Measurements from ENCODE around the gene PDLIM5. TPM values are rescaled to one million over a fixed set of nuclear protein-coding genes. Genes with fewer than 3 reads are reported as not detected.
"Not testable (repeated sequence)": the region's sequence is repeated elsewhere in the genome, so short reads cannot be mapped to it uniquely, and the experiment has no call there.

The PDLIM5 gene
- 10 to 100 TPM; 29.1 to 33.6 TPM for total RNA-seq
- 10 to 100 TPM; 33.3 to 46.3 (median 34.7) TPM for polyA plus RNA-seq
- 22.1 to 35.9 (median 31.9) reads per million in 6 experiments for total RNA-seq

GRCh38 chr4:94451695-94452475 lies at the start of gene PDLIM5:
Gene PDLIM5 (plus strand): TSS chr4:94451942. CDS start chr4:94455289, 3,347 bp downstream.
- peak; percentile 79 to 92 (median 88) for DNase-seq
- Mint-ChIP-seq H3K27me3 (peaks cover 6 to 24% (median 15%) of the 10 kb centered on the region in 5 donors), H3K36me3 (peaks cover 0 to 7% (median 0%) of the 10 kb centered on the region in 3 donors), H3K4me1 (peaks cover 10 to 34% (median 28%) of the 10 kb centered on the region in 4 donors), H3K9me3 (no peaks in the 10 kb centered on the region), H3K4me3 (peak within 1 kb of the TSS; percentile 85 to 96 (median 90)), H3K27ac (peak within 1 kb of the TSS; percentile 27 to 93 (median 81))
- peak; percentile 92 to 95 for ATAC-seq
- POLR2A ChIA-PET = interaction anchor here (0.6 kb wide), 1 partner anchor 162 kb away, joined by 3 read pairs; no protein-coding TSS in a partner anchor

GRCh38 chr4:94402439-94402838 lies 49.3 kb upstream of the PDLIM5 start:
- H3K4me1 Mint-ChIP-seq, H3K9me3 Mint-ChIP-seq, H3K27ac Mint-ChIP-seq, DNase-seq, H3K36me3 Mint-ChIP-seq, POLR2A ChIA-PET, ATAC-seq, H3K4me3 Mint-ChIP-seq, H3K27me3 Mint-ChIP-seq: not testable (repeated sequence)

- Mint-ChIP-seq H3K27me3 (peaks cover 0 to 3% (median 0%) of the 10 kb centered on the region in 5 donors), H3K9me3 (peaks cover 0 to 3% (median 0%) of the 10 kb centered on the region in 9 donors), H3K4me3 (no peak overlapping the region), H3K4me1 (no peaks in the 10 kb centered on the region), H3K27ac (no peak overlapping the region), H3K36me3 (no peaks in the 10 kb centered on the region)
- POLR2A ChIA-PET = no interaction called here
- DNase-seq (no peak), ATAC-seq (no peak)
These were observed 48.0 kb upstream of the PDLIM5 start for GRCh38 chr4:94403751-94404150.

GRCh38 chr4:94406668-94407437 lies 44.9 kb upstream of the PDLIM5 start:
- H3K27me3 Mint-ChIP-seq = peaks cover 0 to 4% (median 1%) of the 10 kb centered on the region in 5 donors
- POLR2A ChIA-PET = no interaction called here

GRCh38 chr4:94407846-94408245 lies 43.9 kb upstream of the PDLIM5 start:
- Mint-ChIP-seq H3K36me3 (no peaks in the 10 kb centered on the region), H3K4me1 (peaks cover 0 to 4% (median 0%) of the 10 kb centered on the region in 4 donors), H3K4me3 (no peak overlapping the region), H3K27ac (no peak overlapping the region), H3K27me3 (peaks cover 0 to 7% (median 1%) of the 10 kb centered on the region in 5 donors), H3K9me3 (no peaks in the 10 kb centered on the region)
- ATAC-seq = no peak
- no peak for DNase-seq
- POLR2A ChIA-PET = no interaction called here

More at GRCh38 chr4:94406668-94407437, 44.9 kb upstream of the PDLIM5 start:
- Mint-ChIP-seq H3K4me3 (no peak overlapping the region), H3K36me3 (no peaks in the 10 kb centered on the region), H3K9me3 (peaks cover 0 to 3% (median 0%) of the 10 kb centered on the region in 9 donors), H3K4me1 (peaks cover 0 to 4% (median 0%) of the 10 kb centered on the region in 4 donors), H3K27ac (no peak overlapping the region)
- peak; percentile 15 to 78 (median 48) for DNase-seq
- peak; percentile 53 to 67 for ATAC-seq

- H3K4me3 Mint-ChIP-seq = no peak overlapping the region
- ATAC-seq (no peak), DNase-seq (no peak)
- H3K9me3 Mint-ChIP-seq = no peaks in the 10 kb centered on the region
- peaks cover 0 to 4% (median 0%) of the 10 kb centered on the region in 4 donors for H3K4me1 Mint-ChIP-seq
- H3K27ac Mint-ChIP-seq = no peak overlapping the region
- POLR2A ChIA-PET = no interaction called here
- H3K36me3 Mint-ChIP-seq = no peaks in the 10 kb centered on the region
- peaks cover 0 to 10% (median 5%) of the 10 kb centered on the region in 5 donors for H3K27me3 Mint-ChIP-seq
These were observed 43.0 kb upstream of the PDLIM5 start for GRCh38 chr4:94408549-94409374.

GRCh38 chr4:94409375-94409679 lies 42.4 kb upstream of the PDLIM5 start:
- POLR2A ChIA-PET = no interaction called here
- H3K27me3 Mint-ChIP-seq = peaks cover under 1 to 13% (median 7%) of the 10 kb centered on the region in 5 donors
- DNase-seq (no peak), ATAC-seq (no peak)
- peaks cover 0 to 1% (median 0%) of the 10 kb centered on the region in 9 donors for H3K9me3 Mint-ChIP-seq
- no peak overlapping the region for H3K27ac Mint-ChIP-seq
- no peaks in the 10 kb centered on the region for H3K36me3 Mint-ChIP-seq
- H3K4me3 Mint-ChIP-seq = no peak overlapping the region
- H3K4me1 Mint-ChIP-seq = peaks cover 0 to 4% (median 0%) of the 10 kb centered on the region in 4 donors

- H3K27ac Mint-ChIP-seq = no peak overlapping the region
- peaks cover 2 to 14% (median 8%) of the 10 kb centered on the region in 5 donors for H3K27me3 Mint-ChIP-seq
- DNase-seq (no peak), ATAC-seq (no peak)
- peaks cover 0 to 4% (median 0%) of the 10 kb centered on the region in 4 donors for H3K4me1 Mint-ChIP-seq
- no peaks in the 10 kb centered on the region for H3K36me3 Mint-ChIP-seq
- no peak overlapping the region for H3K4me3 Mint-ChIP-seq
- POLR2A ChIA-PET = no interaction called here
- H3K9me3 Mint-ChIP-seq = peaks cover 0 to 3% (median 0%) of the 10 kb centered on the region in 9 donors
These were observed 41.8 kb upstream of the PDLIM5 start for GRCh38 chr4:94409962-94410361.

- peaks cover 0 to 4% (median 0%) of the 10 kb centered on the region in 4 donors for H3K4me1 Mint-ChIP-seq
- H3K9me3 Mint-ChIP-seq = peaks cover 0 to 3% (median 0%) of the 10 kb centered on the region in 9 donors
- no peak overlapping the region for H3K4me3 Mint-ChIP-seq
- POLR2A ChIA-PET = no interaction called here
- ATAC-seq = no peak
- DNase-seq = no peak
- H3K36me3 Mint-ChIP-seq = no peaks in the 10 kb centered on the region
- no peak overlapping the region for H3K27ac Mint-ChIP-seq
- H3K27me3 Mint-ChIP-seq = peaks cover 2 to 14% (median 8%) of the 10 kb centered on the region in 5 donors
These were observed 41.0 kb upstream of the PDLIM5 start for GRCh38 chr4:94410678-94411206.

GRCh38 chr4:94411296-94411695 lies 40.4 kb upstream of the PDLIM5 start:
- no peak overlapping the region for H3K4me3 Mint-ChIP-seq
- no peak for ATAC-seq

GRCh38 chr4:94412019-94412657 lies 39.6 kb upstream of the PDLIM5 start:
- Mint-ChIP-seq H3K27ac (no peak overlapping the region), H3K4me3 (no peak overlapping the region), H3K27me3 (peaks cover 4 to 21% (median 10%) of the 10 kb centered on the region in 5 donors), H3K36me3 (peaks cover 0 to 4% (median 2%) of the 10 kb centered on the region in 3 donors), H3K9me3 (peaks cover 0 to 7% (median 0%) of the 10 kb centered on the region in 9 donors), H3K4me1 (peaks cover 0 to 4% (median 0%) of the 10 kb centered on the region in 4 donors)
- no peak for DNase-seq
- ATAC-seq = no peak
- POLR2A ChIA-PET = no interaction called here

More at GRCh38 chr4:94411296-94411695, 40.4 kb upstream of the PDLIM5 start:
- POLR2A ChIA-PET = no interaction called here
- Mint-ChIP-seq H3K9me3 (peaks cover 0 to 3% (median 0%) of the 10 kb centered on the region in 9 donors), H3K36me3 (no peaks in the 10 kb centered on the region), H3K27ac (no peak overlapping the region), H3K4me1 (peaks cover 0 to 4% (median 0%) of the 10 kb centered on the region in 4 donors), H3K27me3 (peaks cover 2 to 18% (median 9%) of the 10 kb centered on the region in 5 donors)
- DNase-seq = no peak
